HG02642 (cell line): ENCODE measurements around the gene ANAPC4.

ENCODE experiments used
- ATAC-seq: cut with Tn5 transposase; IDR thresholded peaks from one replicate; pipeline ENCODE4 v1.9.1; 2021; ENCODE audit warnings: mild to moderate bottlenecking; ENCODE audit not compliant: unreplicated experiment, poor library complexity

Gene ANAPC4

GRCh38 chr4:25466966-25467697, 90.1 kb downstream of the ANAPC4 start:
- ATAC-seq, result no peak

GRCh38 chr4:25467843-25468242, 90.8 kb downstream of the ANAPC4 start:
- ATAC-seq, result no peak
